IMR-90 (cell line): ENCODE data around the gene BEX2. TPM values are rescaled to one million over a fixed set of nuclear protein-coding genes. Genes with fewer than 3 reads are reported as not detected.
"Not testable (repeated sequence)": the region's sequence is repeated elsewhere in the genome, so short reads cannot be mapped to it uniquely, and the experiment has no call there.

ENCODE experiments used
- ATAC-seq: fragments of 200-7000 bp; cut with Tn5 transposase; 2 replicates; pipeline ENCODE4 v1.9.1; 2020; ENCODE audit warnings: low read depth, mild to moderate bottlenecking, moderate library complexity
- BruUV-seq: library from RNA; stranded (reverse); fragments of 400-500 nt; replicated peaks from 2 replicates; lab custom pipeline; 2021; lab: Mats Ljungman, UMichigan
- CTCF ChIA-PET: fragments of 300-600 bp; formaldehyde crosslinking; extraction: SDS; loops from one replicate; lab custom pipeline; 2021; ENCODE audit warnings: antibody characterized with exemption; lab: Yijun Ruan, JAX
- POLR2A ChIA-PET: fragments of 300-600 bp; sonication (Branson Sonifier 250); formaldehyde crosslinking; loops from one replicate; lab custom pipeline; 2022; ENCODE audit warnings: antibody characterized with exemption; ENCODE audit not compliant: unreplicated experiment; lab: Charles Lee
- DNase-seq: peaks from one replicate; pipeline ENCODE4 v3.0.0; 2013
- H2AFZ ChIP-seq: replicated peaks from 2 replicates; pipeline ENCODE3; 2013; ENCODE audit warnings: low read length, mild to moderate bottlenecking; ENCODE audit not compliant: poor library complexity
- H2AK5ac ChIP-seq: 2 replicates; pipeline ENCODE4 v1.6.1; 2013; ENCODE audit warnings: low read depth, low read length, inconsistent platforms
- H2AK9ac ChIP-seq: replicated peaks from 2 replicates; pipeline ENCODE3; 2013; ENCODE audit warnings: mild to moderate bottlenecking, low read depth, low read length, moderate library complexity; ENCODE audit not compliant: poor library complexity
- H2BK120ac ChIP-seq: 2 replicates; pipeline ENCODE4 v1.6.1; 2013; ENCODE audit warnings: low read depth, low read length, inconsistent platforms
- H2BK15ac ChIP-seq: 3 replicates; pipeline ENCODE4 v1.6.1; 2013; ENCODE audit warnings: low read depth, low read length, inconsistent platforms
- H2BK20ac ChIP-seq: 2 replicates; pipeline ENCODE4 v1.6.1; 2013; ENCODE audit warnings: low read depth, mild to moderate bottlenecking, inconsistent platforms, low read length, moderate library complexity
- H2BK5ac ChIP-seq: 2 replicates; pipeline ENCODE4 v1.6.1; 2013; ENCODE audit warnings: mild to moderate bottlenecking, low read depth, low read length, inconsistent platforms; ENCODE audit not compliant: poor library complexity, severe bottlenecking
- H3K14ac ChIP-seq: replicated peaks from 2 replicates; pipeline ENCODE4 v1.6.1; 2013; ENCODE audit warnings: low read depth, low read length, inconsistent platforms
- H3K18ac ChIP-seq: 2 replicates; pipeline ENCODE4 v1.6.1; 2013; ENCODE audit warnings: low read depth, low read length, control low read depth
- H3K23ac ChIP-seq: 2 replicates; pipeline ENCODE4 v1.6.1; 2013; ENCODE audit warnings: low read depth, low read length, inconsistent platforms
- H3K27ac ChIP-seq: 2 replicates; pipeline ENCODE4 v1.5.1; 2013; ENCODE audit warnings: mild to moderate bottlenecking, control low read depth, low read length; ENCODE audit not compliant: insufficient read depth
- H3K27me3 ChIP-seq: 2 replicates; pipeline ENCODE4 v1.6.1; 2013; ENCODE audit warnings: low read length; ENCODE audit not compliant: control insufficient read depth, insufficient read depth
- H3K36me3 ChIP-seq: 2 replicates; pipeline ENCODE4 v1.6.1; 2013; ENCODE audit warnings: low read length, mixed read lengths; ENCODE audit not compliant: control insufficient read depth, insufficient read depth
- H3K4ac ChIP-seq: 2 replicates; pipeline ENCODE4 v1.6.1; 2013; ENCODE audit warnings: low read depth, low read length, inconsistent platforms
- H3K4me1 ChIP-seq: 2 replicates; pipeline ENCODE4 v1.6.1; 2013; ENCODE audit warnings: low read length, mixed read lengths; ENCODE audit not compliant: control insufficient read depth, insufficient read depth
- H3K4me2 ChIP-seq: 2 replicates; pipeline ENCODE4 v1.6.1; 2013; ENCODE audit warnings: low read depth, mild to moderate bottlenecking, control low read depth, low read length, moderate library complexity
- H3K4me3 ChIP-seq: 2 replicates; pipeline ENCODE4 v1.5.1; 2013; ENCODE audit warnings: low read depth, mild to moderate bottlenecking, control low read depth, low read length, moderate library complexity; ENCODE audit not compliant: insufficient read depth
- H3K56ac ChIP-seq: 2 replicates; pipeline ENCODE4 v1.6.1; 2013; ENCODE audit warnings: low read length, inconsistent platforms; ENCODE audit not compliant: insufficient read depth; ENCODE audit errors: extremely low read depth
- H3K79me1 ChIP-seq, 2 experiments: 2 replicates each; pipeline ENCODE4 v1.6.1; 2013; ENCODE audit warnings: low read length in 2 of 2, inconsistent platforms in 1 of 2, low read depth in 1 of 2
- H3K9ac ChIP-seq: 2 replicates; pipeline ENCODE4 v1.6.1; 2013; ENCODE audit warnings: low read depth, low read length, control low read depth
- H3K9me1 ChIP-seq: 2 replicates; pipeline ENCODE4 v1.6.1; 2013; ENCODE audit warnings: low read length, inconsistent platforms; ENCODE audit not compliant: insufficient read depth
- H3K9me3 ChIP-seq: 2 replicates; pipeline ENCODE4 v1.6.1; 2013; ENCODE audit warnings: low read length; ENCODE audit not compliant: control insufficient read depth, insufficient read depth
- H4K20me1 ChIP-seq: 2 replicates; pipeline ENCODE4 v1.6.1; 2013; ENCODE audit warnings: low read length, inconsistent platforms; ENCODE audit not compliant: insufficient read depth
- H4K5ac ChIP-seq: 2 replicates; pipeline ENCODE4 v1.6.1; 2013; ENCODE audit warnings: mild to moderate bottlenecking, low read depth, low read length, control low read depth
- H4K8ac ChIP-seq, 2 experiments: 2 replicates each; pipeline ENCODE4 v1.6.1; 2013; ENCODE audit warnings: low read depth in 2 of 2, low read length in 2 of 2, control low read depth in 1 of 2, inconsistent platforms in 1 of 2
- H4K91ac ChIP-seq: 2 replicates; pipeline ENCODE4 v1.6.1; 2013; ENCODE audit warnings: low read depth, low read length, inconsistent platforms; ENCODE audit not compliant: insufficient read depth
- WGBS, 2 experiments: methylation state at CpG; one replicate each; pipeline versions ENCODE4 v1.1.5 to v1.1.7; 2013; ENCODE audit warnings: missing lambda C conversion rate in 2 of 2; ENCODE audit not compliant: insufficient read length in 1 of 2; ENCODE audit errors: extremely low coverage in 2 of 2; 5-methylcytosine and 5-hydroxymethylcytosine counted together
- dilution Hi-C: fragments of 300-500 bp; cut with HindIII; formaldehyde crosslinking; loops from one replicate; pipeline ENCODE4 v1.14.3; 2018; ENCODE audit warnings: low sequenced_read_pairs; ENCODE audit not compliant: unreplicated experiment
- in situ Hi-C: fragments of 300-500 bp; cut with MboI; formaldehyde crosslinking; loops from 3 replicates; pipeline ENCODE4 v1.14.3; 2019; ENCODE audit warnings: low sequenced_read_pairs, inconsistent platforms, mixed read lengths
- intact Hi-C: fragments of 100-400 bp; cut with micrococcal nuclease; formaldehyde crosslinking; loops from 2 replicates; pipeline ENCODE4 v1.10.0; 2022
- polyA plus RNA-seq, 3 experiments: library from polyadenylated mRNA; depleted of rRNA; stranded (reverse); fragments of >200 nt; gene quantifications; 2 replicates each; pipeline ENCODE4 v1.2.3, GENCODE V29; 2012; ENCODE audit warnings: low replicate concordance in 1 of 3
- total RNA-seq: library from RNA; depleted of rRNA; stranded (reverse); fragments of >200 nt; gene quantifications from 2 replicates; pipeline ENCODE4 v1.2.3, GENCODE V29; 2012

The BEX2 gene
- total and polyA plus RNA-seq, 2 of the 4 experiments (the other 2 are of a cell fraction), result 0.19 TPM; not detected in 1

DNA sequence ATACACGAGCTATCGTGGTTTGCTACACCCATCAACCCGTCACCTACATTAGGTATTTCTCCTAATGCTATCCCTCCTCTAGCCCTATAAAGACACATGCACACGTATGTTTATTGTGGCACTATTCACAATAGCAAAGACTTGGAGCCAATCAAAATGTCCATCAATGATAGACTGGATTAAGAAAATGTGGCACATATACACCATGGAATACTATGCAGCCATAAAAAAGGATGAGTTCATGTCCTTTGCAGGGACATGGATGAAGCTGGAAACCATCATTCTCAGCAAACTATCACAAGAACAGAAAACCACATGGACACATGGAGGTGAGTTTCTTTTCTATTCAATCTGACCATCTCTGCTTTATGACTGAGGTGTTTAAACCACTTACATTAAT lies 5.1 kb downstream of the BEX2 start:
- H2BK15ac ChIP-seq, intact Hi-C loops, H4K8ac ChIP-seq, H2AFZ ChIP-seq, H3K56ac ChIP-seq, H3K9me1 ChIP-seq, H3K27ac ChIP-seq, H3K18ac ChIP-seq, H2BK5ac ChIP-seq, H2BK120ac ChIP-seq, H2AK9ac ChIP-seq, H3K36me3 ChIP-seq, H2BK20ac ChIP-seq, H3K27me3 ChIP-seq, POLR2A ChIA-PET, H3K79me1 ChIP-seq, BruUV-seq, H3K23ac ChIP-seq, H4K5ac ChIP-seq, dilution Hi-C loops, H2AK5ac ChIP-seq, CTCF ChIA-PET, H4K91ac ChIP-seq, H3K4me2 ChIP-seq, ATAC-seq, H3K4me3 ChIP-seq, DNase-seq, H3K4ac ChIP-seq, H3K9ac ChIP-seq, H3K4me1 ChIP-seq, in situ Hi-C loops, H4K20me1 ChIP-seq, H3K14ac ChIP-seq, H3K9me3 ChIP-seq: not testable (repeated sequence)
- no CpG with 5 or more reads among the region's 4 CpGs for WGBS, 2 experiments
